AG04450 (cell line): ENCODE results near the gene PEDS1. TPM values are rescaled to one million over a fixed set of nuclear protein-coding genes. Genes with fewer than 3 reads are reported as not detected.
"Not testable (repeated sequence)": the region's sequence is repeated elsewhere in the genome, so short reads cannot be mapped to it uniquely, and the experiment has no call there.

Experiments
- CTCF ChIA-PET: fragments of 300-600, 350-600 bp; formaldehyde crosslinking; extraction: SDS; loops from one replicate; lab custom pipeline; 2022; ENCODE audit warnings: antibody characterized with exemption, inconsistent platforms; lab: Charles Lee
- POLR2A ChIA-PET: fragments of 350-600 bp; formaldehyde crosslinking; extraction: SDS; loops from one replicate; lab custom pipeline; 2021; ENCODE audit warnings: antibody characterized with exemption, inconsistent platforms; lab: Yijun Ruan, JAX
- DNase-seq: peaks from one replicate; pipeline ENCODE4 v3.0.0-alpha.2; 2011; ENCODE audit warnings: low read depth, low spot score
- H3K27ac ChIP-seq: one replicate; pipeline ENCODE4 v1.5.1; 2012; ENCODE audit warnings: low read depth, low read length, control low read depth
- H3K27me3 ChIP-seq: one replicate; pipeline ENCODE4 v1.6.0; 2012; ENCODE audit warnings: low read length; ENCODE audit not compliant: control insufficient read depth, insufficient read depth
- H3K4me3 ChIP-seq: 2 replicates; pipeline ENCODE4 v1.5.1; 2011; ENCODE audit warnings: mild to moderate bottlenecking, low read depth, low read length, control low read depth
- H3K9me3 ChIP-seq: 2 replicates; pipeline ENCODE4 v1.5.1; 2012; ENCODE audit warnings: low read length; ENCODE audit not compliant: control insufficient read depth, insufficient read depth
- polyA plus RNA-seq: library from polyadenylated mRNA; depleted of rRNA; stranded (reverse); fragments of >200 nt; gene quantifications from 2 replicates; pipeline ENCODE4 v1.2.3, GENCODE V29; 2011
- TF ChIP-seq, protein P1 (sequence below): IDR thresholded peaks from 2 replicates; pipeline ENCODE4 v1.5.1; 2011; ENCODE audit warnings: low read depth, low read length, control low read depth, inconsistent platforms

The PEDS1 gene
- polyA plus RNA-seq, 1 experiment, result 24.7 TPM

DNA sequence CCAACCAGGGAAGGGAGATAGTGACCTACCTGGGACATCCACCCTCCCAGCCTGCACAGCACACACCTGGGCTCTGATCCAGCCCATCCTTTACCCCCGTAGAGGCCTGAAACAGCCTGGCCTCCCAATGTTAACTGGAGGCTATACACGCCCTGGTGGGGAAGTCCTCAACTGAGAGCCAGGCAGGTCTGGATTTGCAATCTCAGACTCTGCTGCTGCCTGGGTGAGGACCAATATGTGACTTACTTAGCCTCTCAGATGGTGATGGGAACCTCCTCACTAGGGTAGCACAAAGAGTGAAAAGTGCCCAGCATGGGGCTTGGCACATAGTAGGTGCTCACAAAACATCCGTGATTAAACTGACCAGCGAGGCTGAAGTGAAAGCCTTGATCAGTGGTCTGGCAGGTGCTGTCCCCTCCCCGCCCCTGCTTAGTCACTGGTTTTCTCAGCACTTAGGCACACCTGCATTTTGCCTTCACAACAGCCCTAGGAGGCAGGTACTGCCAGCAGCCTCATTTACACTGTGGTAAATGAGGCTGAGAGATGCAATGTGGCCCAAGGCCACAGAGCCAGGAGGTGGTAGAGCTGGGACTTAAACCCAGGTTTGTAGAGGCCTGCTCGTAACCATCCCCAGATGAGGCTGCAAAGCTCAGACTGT, 12.4 kb downstream of the PEDS1 start:
- CTCF ChIA-PET, result interaction anchor here (1.2 kb wide), 1 partner anchor 28 kb away, joined by 3 read pairs; no protein-coding TSS in a partner anchor

DNA sequence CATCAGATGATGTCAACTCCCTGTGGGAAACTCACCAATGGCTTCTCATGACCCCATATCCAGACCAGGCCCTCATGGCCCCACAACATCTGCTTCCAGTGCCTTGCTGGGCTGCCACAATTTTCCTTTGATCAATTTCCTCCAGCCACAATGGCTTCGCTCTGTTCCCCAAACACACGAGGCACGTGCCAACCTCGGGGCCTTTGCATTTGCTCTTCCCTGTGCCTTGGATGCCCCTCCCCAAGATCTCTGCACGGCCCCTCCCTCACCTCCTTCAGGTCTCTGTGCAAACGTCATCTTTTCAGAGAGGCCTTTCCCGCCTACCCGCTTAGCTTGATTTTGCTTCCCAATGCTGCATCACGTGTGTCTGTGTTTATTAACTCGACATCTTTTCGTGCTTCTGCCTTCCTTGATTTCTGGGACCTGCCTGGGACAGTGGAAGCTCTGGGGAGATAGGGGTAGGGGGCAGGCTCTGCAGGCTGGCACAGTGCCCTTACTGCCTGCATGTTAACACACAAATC, 13.1 kb downstream of the PEDS1 start:
- CTCF ChIA-PET, result interaction anchor here (1.2 kb wide), 1 partner anchor 29 kb away, joined by 3 read pairs; no protein-coding TSS in a partner anchor
- Histone ChIP-seq H3K9me3 (no peaks in the 10 kb centered on the region; the same call in 1 of the 2 replicates), H3K27me3 (no peaks in the 10 kb centered on the region), H3K27ac (no peak overlapping the region), H3K4me3 (no peak overlapping the region)
- no peak for DNase-seq
- POLR2A ChIA-PET, result no interaction called here
- TF ChIP-seq, protein P1, sequence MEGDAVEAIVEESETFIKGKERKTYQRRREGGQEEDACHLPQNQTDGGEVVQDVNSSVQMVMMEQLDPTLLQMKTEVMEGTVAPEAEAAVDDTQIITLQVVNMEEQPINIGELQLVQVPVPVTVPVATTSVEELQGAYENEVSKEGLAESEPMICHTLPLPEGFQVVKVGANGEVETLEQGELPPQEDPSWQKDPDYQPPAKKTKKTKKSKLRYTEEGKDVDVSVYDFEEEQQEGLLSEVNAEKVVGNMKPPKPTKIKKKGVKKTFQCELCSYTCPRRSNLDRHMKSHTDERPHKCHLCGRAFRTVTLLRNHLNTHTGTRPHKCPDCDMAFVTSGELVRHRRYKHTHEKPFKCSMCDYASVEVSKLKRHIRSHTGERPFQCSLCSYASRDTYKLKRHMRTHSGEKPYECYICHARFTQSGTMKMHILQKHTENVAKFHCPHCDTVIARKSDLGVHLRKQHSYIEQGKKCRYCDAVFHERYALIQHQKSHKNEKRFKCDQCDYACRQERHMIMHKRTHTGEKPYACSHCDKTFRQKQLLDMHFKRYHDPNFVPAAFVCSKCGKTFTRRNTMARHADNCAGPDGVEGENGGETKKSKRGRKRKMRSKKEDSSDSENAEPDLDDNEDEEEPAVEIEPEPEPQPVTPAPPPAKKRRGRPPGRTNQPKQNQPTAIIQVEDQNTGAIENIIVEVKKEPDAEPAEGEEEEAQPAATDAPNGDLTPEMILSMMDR, result no peak

More for the DNA sequence above, 12.4 kb downstream of the PEDS1 start:
- peak overlapping the region; percentile 11 for H3K27ac ChIP-seq
- DNase-seq, result no peak
- POLR2A ChIA-PET, result no interaction called here
- TF ChIP-seq, protein P1, result no peak
- no peaks in the 10 kb centered on the region for H3K27me3 ChIP-seq
- no peak overlapping the region for H3K4me3 ChIP-seq
- H3K9me3 ChIP-seq, result no peaks in the 10 kb centered on the region; the same call in 1 of the 2 replicates

DNA sequence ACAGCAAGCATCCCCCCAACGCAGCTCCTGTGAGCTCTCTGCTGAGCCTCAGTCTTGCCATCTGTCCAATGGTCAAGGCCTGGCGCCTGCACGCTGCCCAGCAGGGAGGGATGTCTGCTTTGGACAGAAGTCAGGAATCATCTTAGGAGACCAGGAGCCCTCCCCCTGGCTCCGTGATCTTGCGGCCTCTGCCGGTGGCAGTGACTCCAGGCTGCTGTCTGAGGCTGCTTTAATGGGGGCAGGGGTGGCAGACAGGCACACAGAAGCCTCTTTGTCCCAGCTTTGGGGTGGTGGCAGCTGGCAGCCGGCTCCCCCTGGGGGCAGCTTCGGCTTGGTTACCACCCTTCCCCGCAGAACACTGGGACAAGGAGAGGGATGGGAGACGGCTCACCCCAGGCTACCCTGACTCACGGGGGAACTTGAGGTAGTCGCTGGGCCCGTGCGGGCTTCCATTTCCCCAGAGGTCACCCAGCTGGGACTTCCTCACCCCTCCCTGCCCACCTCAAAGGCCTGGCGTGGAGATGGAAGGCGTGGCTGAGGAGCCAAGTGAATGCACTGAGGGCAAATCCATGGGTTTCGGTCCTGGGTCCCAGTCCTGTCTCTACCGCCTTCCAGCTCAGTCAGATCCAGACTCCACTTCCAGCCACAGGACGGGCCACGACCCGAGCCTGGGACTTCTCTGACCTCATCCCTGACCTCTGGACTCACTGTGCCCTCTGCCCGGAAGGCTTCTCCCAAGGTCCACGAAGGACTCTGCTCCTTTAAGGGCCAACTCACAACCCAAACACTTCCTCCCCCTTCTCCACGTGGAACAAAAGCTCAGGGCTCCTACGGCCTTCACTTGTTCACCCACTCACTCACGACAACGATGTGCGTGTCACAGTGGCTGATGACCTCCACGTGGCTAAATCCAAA, 14.8 kb downstream of the PEDS1 start:
- TF ChIP-seq, protein P1, result no peak
- Histone ChIP-seq H3K4me3 (no peak overlapping the region), H3K9me3 (no peaks in the 10 kb centered on the region; the same call in 1 of the 2 replicates), H3K27ac (peak overlapping the region; percentile 31), H3K27me3 (no peaks in the 10 kb centered on the region)
- ChIA-PET CTCF (no interaction called here), POLR2A (interaction anchor here (1.2 kb wide), 1 partner anchor 15 kb away, joined by 4 read pairs; no protein-coding TSS in a partner anchor)
- no peak for DNase-seq

DNA sequence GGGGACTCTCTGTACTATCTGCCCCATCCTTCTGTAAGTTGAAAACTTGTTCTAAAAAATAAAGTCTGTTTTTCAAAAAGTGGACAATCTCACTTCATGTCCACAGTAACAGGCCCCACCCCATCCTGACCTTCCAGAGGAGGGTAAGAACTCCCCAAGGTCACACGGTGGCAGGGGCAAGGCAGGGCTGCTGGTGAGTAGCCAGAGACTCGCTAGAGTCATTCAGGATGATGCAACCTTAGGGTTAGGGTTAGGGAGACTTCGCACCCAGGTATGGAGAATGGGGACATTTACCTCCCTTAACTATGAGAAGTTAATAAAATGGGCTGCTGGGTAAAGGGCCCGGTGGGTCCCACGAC, 15.4 kb downstream of the PEDS1 start:
- Histone ChIP-seq H3K4me3 (no peak overlapping the region), H3K9me3 (no peaks in the 10 kb centered on the region; the same call in 1 of the 2 replicates), H3K27ac (peak overlapping the region; percentile 31), H3K27me3 (no peaks in the 10 kb centered on the region)
- POLR2A ChIA-PET, result interaction anchor here (0.6 to 1.2 kb wide), 2 partner anchors 16 to 19 kb away, joined by 4 read pairs; no protein-coding TSS in a partner anchor
- TF ChIP-seq, protein P1, result no peak
- CTCF ChIA-PET, result no interaction called here
- no peak for DNase-seq

DNA sequence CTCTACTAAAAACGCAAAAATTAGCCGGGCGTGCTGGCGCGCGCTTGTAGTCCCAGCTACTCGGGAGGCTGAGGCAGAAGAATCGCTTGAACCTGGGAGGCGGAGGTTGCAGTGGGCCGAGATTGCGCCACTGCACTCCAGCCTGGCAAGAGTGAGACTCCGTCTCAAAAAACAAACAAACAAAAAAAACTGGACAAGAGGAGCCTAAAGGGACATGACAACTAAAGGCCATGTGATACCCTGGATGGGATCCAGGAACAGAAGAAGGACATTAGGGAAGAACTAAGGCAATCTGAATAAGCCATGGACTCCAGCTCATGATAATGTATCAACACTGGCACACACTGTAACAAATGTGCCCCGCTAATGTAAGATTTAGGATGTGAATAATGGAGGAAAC, 15.8 kb downstream of the PEDS1 start:
- H3K9me3 ChIP-seq, H3K27me3 ChIP-seq, H3K27ac ChIP-seq, DNase-seq, H3K4me3 ChIP-seq, CTCF ChIA-PET: not testable (repeated sequence)
- POLR2A ChIA-PET, result interaction anchor here (0.6 to 1.2 kb wide), 2 partner anchors 16 to 19 kb away, joined by 4 read pairs; no protein-coding TSS in a partner anchor
